GM23338 (cell line): ENCODE measurements around the gene TRIM15. TPM values are rescaled to one million over a fixed set of nuclear protein-coding genes. Genes with fewer than 3 reads are reported as not detected.

Experiments
- ATAC-seq: fragments of 200-7000 bp; cut with Tn5 transposase; 3 replicates; pipeline ENCODE4 v1.9.1; 2020
- DNase-seq: peaks from one replicate; pipeline ENCODE4 v3.0.0-alpha.2; 2015; ENCODE audit warnings: low spot score
- H2AFZ ChIP-seq: fragments of 200-600 bp; sonication (generic); 2 replicates; pipeline ENCODE4 v1.8.0; 2016; ENCODE audit warnings: antibody characterized with exemption, mild to moderate bottlenecking, moderate library complexity
- H3F3A ChIP-seq: fragments of 200-600 bp; sonication (generic); replicated peaks from 2 replicates; pipeline ENCODE4 v1.8.0; 2017; ENCODE audit warnings: antibody characterized with exemption, mixed run types, low read depth
- H3K27ac ChIP-seq: fragments of 200-600 bp; sonication (generic); 2 replicates; pipeline ENCODE4 v1.6.1; 2016; ENCODE audit warnings: low read depth
- H3K27me3 ChIP-seq: fragments of 200-600 bp; sonication (generic); 2 replicates; pipeline ENCODE4 v1.8.0; 2016; ENCODE audit warnings: mild to moderate bottlenecking, mixed run types, moderate library complexity; ENCODE audit not compliant: insufficient read depth
- H3K36me3 ChIP-seq: fragments of 200-600 bp; sonication (generic); 2 replicates; pipeline ENCODE4 v1.8.0; 2016; ENCODE audit warnings: mild to moderate bottlenecking; ENCODE audit not compliant: insufficient read depth
- H3K4me1 ChIP-seq: fragments of 200-600 bp; sonication (generic); 2 replicates; pipeline ENCODE4 v1.8.0; 2016; ENCODE audit warnings: mild to moderate bottlenecking, moderate library complexity; ENCODE audit not compliant: insufficient read depth
- H3K4me2 ChIP-seq: fragments of 200-600 bp; sonication (generic); 2 replicates; pipeline ENCODE4 v1.7.1; 2017; ENCODE audit warnings: mixed run types
- H3K4me3 ChIP-seq: fragments of 200-600 bp; sonication (generic); 2 replicates; pipeline ENCODE4 v1.6.1; 2016; ENCODE audit warnings: mixed run types
- H3K79me2 ChIP-seq: fragments of 200-600 bp; sonication (generic); replicated peaks from 2 replicates; pipeline ENCODE4 v1.8.0; 2017; ENCODE audit warnings: mild to moderate bottlenecking; ENCODE audit not compliant: insufficient read depth
- H3K9me2 ChIP-seq: fragments of 200-600 bp; sonication (generic); 2 replicates; pipeline ENCODE4 v1.8.0; 2017; ENCODE audit not compliant: insufficient read depth
- H4K20me1 ChIP-seq: fragments of 200-600 bp; sonication (generic); replicated peaks from 2 replicates; pipeline ENCODE4 v1.8.0; 2017; ENCODE audit warnings: mild to moderate bottlenecking; ENCODE audit not compliant: insufficient read depth
- H3K27ac Mint-ChIP-seq: 2 replicates; pipeline ENCODE4 v1.8.0; 2020; ENCODE audit warnings: inconsistent platforms, mild to moderate bottlenecking, moderate library complexity, mixed read lengths
- H3K27me3 Mint-ChIP-seq: 3 replicates; pipeline ENCODE4 v1.8.0; 2022; ENCODE audit warnings: low read depth, mild to moderate bottlenecking, moderate library complexity, mixed read lengths, inconsistent platforms; ENCODE audit not compliant: insufficient read depth, poor library complexity
- H3K36me3 Mint-ChIP-seq: 3 replicates; pipeline ENCODE4 v1.8.0; 2021; ENCODE audit warnings: low read depth, mild to moderate bottlenecking, inconsistent platforms, moderate library complexity, mixed read lengths
- H3K4me1 Mint-ChIP-seq: 3 replicates; pipeline ENCODE4 v1.8.0; 2020; ENCODE audit warnings: mild to moderate bottlenecking, inconsistent platforms, mixed read lengths
- H3K4me3 Mint-ChIP-seq: 3 replicates; pipeline ENCODE4 v1.8.0; 2021; ENCODE audit warnings: moderate library complexity, mild to moderate bottlenecking, inconsistent platforms, mixed read lengths
- H3K9me3 Mint-ChIP-seq: 3 replicates; pipeline ENCODE4 v1.8.0; 2020; ENCODE audit warnings: moderate library complexity, mild to moderate bottlenecking, inconsistent platforms, mixed read lengths
- CREB1 ChIP-seq: fragments of 250-450 bp; sonication (Bioruptor Pico); IDR thresholded peaks from 2 replicates; pipeline ENCODE4 v1.5.0; 2020; ENCODE audit warnings: low read depth, mild to moderate bottlenecking, moderate library complexity
- CTCF ChIP-seq, 2 experiments: fragments of 200-600 bp in 1 of 2; sonication (generic) in 1 of 2; conservative IDR thresholded peaks; 2 replicates each; pipeline versions ENCODE4 v1.5.1 to v1.6.1; 2016 to 2017; ENCODE audit warnings: antibody characterized with exemption in 2 of 2, low read depth in 2 of 2, mild to moderate bottlenecking in 2 of 2, moderate library complexity in 1 of 2
- ETS1 ChIP-seq: IDR thresholded peaks from 2 replicates; pipeline ENCODE4 v1.6.1; 2016; ENCODE audit warnings: antibody characterized with exemption
- EZH2 ChIP-seq: fragments of 200-600 bp; sonication (generic); IDR thresholded peaks from one replicate; pipeline ENCODE4 v1.8.0; 2017; ENCODE audit warnings: antibody characterized with exemption, mild to moderate bottlenecking, low read depth; ENCODE audit not compliant: unreplicated experiment
- EZH2phosphoT487 ChIP-seq: fragments of 200-600 bp; sonication (generic); IDR thresholded peaks from one replicate; pipeline ENCODE4 v1.8.1; 2018; ENCODE audit warnings: antibody characterized with exemption; ENCODE audit not compliant: unreplicated experiment
- JUNB ChIP-seq: IDR thresholded peaks from one replicate; pipeline ENCODE4 v1.6.1; 2016; ENCODE audit warnings: antibody characterized with exemption; ENCODE audit not compliant: unreplicated experiment
- NANOG ChIP-seq: IDR thresholded peaks from 2 replicates; pipeline ENCODE4 v1.6.1; 2016; ENCODE audit warnings: antibody characterized with exemption, borderline replicate concordance
- POLR2AphosphoS5 ChIP-seq: IDR thresholded peaks from 2 replicates; pipeline ENCODE4 v1.6.1; 2016; ENCODE audit warnings: antibody characterized with exemption, low read depth
- STAT1 ChIP-seq: IDR thresholded peaks from one replicate; pipeline ENCODE4 v1.6.1; 2016; ENCODE audit warnings: antibody characterized with exemption; ENCODE audit not compliant: unreplicated experiment
- ZNF114 ChIP-seq: fragments of 250-450 bp; sonication (Bioruptor Pico); IDR thresholded peaks from 2 replicates; pipeline ENCODE4 v1.5.0; 2020; ENCODE audit warnings: mild to moderate bottlenecking, moderate library complexity
- ZNF331 ChIP-seq: fragments of 250-450 bp; sonication (Bioruptor Pico); IDR thresholded peaks from 2 replicates; pipeline ENCODE4 v1.5.0; 2020; ENCODE audit warnings: low read depth, mild to moderate bottlenecking, moderate library complexity
- ZNF462 ChIP-seq: fragments of 250-450 bp; sonication (Bioruptor Pico); IDR thresholded peaks from 2 replicates; pipeline ENCODE4 v1.5.0; 2020; ENCODE audit warnings: mild to moderate bottlenecking, moderate library complexity
- polyA plus RNA-seq: library from polyadenylated mRNA; unstranded; fragments of >200 nt; fragmentation: Nextera tagmentation; extraction: Ambion mirVana; gene quantifications from 2 replicates; pipeline ENCODE4 v1.2.1, GENCODE V29; 2016
- total RNA-seq: library from RNA; depleted of rRNA; stranded (reverse); fragments of >200 nt; shearing (Covaris generic); gene quantifications from 2 replicates; pipeline ENCODE4 v1.2.3, GENCODE V29; 2014
- TF ChIP-seq, protein P1 (sequence below): IDR thresholded peaks from one replicate; pipeline ENCODE4 v1.6.1; 2018; ENCODE audit warnings: antibody characterized with exemption; ENCODE audit not compliant: unreplicated experiment

The TRIM15 gene
- total and polyA plus RNA-seq, 2 experiments from 2014 or later, result 0.21 to 1.0 TPM

GRCh38 chr6:30144811-30145210 is 18.5 kb upstream of the TRIM15 start:
- Histone ChIP-seq H3K9me2 (no peaks in the 10 kb centered on the region), H4K20me1 (no peaks in the 10 kb centered on the region), H3K79me2 (no peaks in the 10 kb centered on the region), H3K27ac (no peak overlapping the region), H3F3A (no peaks in the 10 kb centered on the region), H3K4me2 (no peak overlapping the region), H3K4me1 (no peaks in the 10 kb centered on the region), H2AFZ (0 out of 2 replicates have a peak overlapping the region, but pooled peaks have one; percentile 32), H3K4me3 (no peak overlapping the region), H3K36me3 (no peaks in the 10 kb centered on the region), H3K27me3 (no peaks in the 10 kb centered on the region)
- ATAC-seq, result no peak
- Mint-ChIP-seq H3K4me3 (no peak overlapping the region), H3K27ac (no peak overlapping the region), H3K9me3 (no peaks in the 10 kb centered on the region), H3K4me1 (peaks cover 5% of the 10 kb centered on the region), H3K27me3 (no peaks in the 10 kb centered on the region), H3K36me3 (no peaks in the 10 kb centered on the region)
- DNase-seq, result no peak
- TF ChIP-seq ETS1 (no peak), NANOG (no peak), JUNB (no peak), EZH2 (no peak), CREB1 (CRISPR knock-in tag) (no peak), POLR2AphosphoS5 (no peak), ZNF331 (CRISPR knock-in tag) (no peak), STAT1 (no peak), CTCF (conservative IDR thresholded peaks at IDR 0.05; ENCODE audit: low read depth in 2 of 2) (no peak), ZNF462 (CRISPR knock-in tag) (no peak), ZNF114 (CRISPR knock-in tag) (no peak), EZH2phosphoT487 (no peak)
- TF ChIP-seq, protein P1, sequence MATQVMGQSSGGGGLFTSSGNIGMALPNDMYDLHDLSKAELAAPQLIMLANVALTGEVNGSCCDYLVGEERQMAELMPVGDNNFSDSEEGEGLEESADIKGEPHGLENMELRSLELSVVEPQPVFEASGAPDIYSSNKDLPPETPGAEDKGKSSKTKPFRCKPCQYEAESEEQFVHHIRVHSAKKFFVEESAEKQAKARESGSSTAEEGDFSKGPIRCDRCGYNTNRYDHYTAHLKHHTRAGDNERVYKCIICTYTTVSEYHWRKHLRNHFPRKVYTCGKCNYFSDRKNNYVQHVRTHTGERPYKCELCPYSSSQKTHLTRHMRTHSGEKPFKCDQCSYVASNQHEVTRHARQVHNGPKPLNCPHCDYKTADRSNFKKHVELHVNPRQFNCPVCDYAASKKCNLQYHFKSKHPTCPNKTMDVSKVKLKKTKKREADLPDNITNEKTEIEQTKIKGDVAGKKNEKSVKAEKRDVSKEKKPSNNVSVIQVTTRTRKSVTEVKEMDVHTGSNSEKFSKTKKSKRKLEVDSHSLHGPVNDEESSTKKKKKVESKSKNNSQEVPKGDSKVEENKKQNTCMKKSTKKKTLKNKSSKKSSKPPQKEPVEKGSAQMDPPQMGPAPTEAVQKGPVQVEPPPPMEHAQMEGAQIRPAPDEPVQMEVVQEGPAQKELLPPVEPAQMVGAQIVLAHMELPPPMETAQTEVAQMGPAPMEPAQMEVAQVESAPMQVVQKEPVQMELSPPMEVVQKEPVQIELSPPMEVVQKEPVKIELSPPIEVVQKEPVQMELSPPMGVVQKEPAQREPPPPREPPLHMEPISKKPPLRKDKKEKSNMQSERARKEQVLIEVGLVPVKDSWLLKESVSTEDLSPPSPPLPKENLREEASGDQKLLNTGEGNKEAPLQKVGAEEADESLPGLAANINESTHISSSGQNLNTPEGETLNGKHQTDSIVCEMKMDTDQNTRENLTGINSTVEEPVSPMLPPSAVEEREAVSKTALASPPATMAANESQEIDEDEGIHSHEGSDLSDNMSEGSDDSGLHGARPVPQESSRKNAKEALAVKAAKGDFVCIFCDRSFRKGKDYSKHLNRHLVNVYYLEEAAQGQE, result no peak
